DMS53 treated with DMSO at 0.1 percent for 48 hours (cell line): Measurements from ENCODE around the gene PPP1R16B.

Source experiments
- DNase-seq: peaks from one replicate; lab custom pipeline; 2025; ENCODE audit not compliant: unreplicated experiment; lab: John Stamatoyannopoulos, UW

PPP1R16B gene

GRCh38 chr20:38825901-38826625 lies 20.6 kb downstream of the PPP1R16B start:
- no peak for DNase-seq

DNA sequence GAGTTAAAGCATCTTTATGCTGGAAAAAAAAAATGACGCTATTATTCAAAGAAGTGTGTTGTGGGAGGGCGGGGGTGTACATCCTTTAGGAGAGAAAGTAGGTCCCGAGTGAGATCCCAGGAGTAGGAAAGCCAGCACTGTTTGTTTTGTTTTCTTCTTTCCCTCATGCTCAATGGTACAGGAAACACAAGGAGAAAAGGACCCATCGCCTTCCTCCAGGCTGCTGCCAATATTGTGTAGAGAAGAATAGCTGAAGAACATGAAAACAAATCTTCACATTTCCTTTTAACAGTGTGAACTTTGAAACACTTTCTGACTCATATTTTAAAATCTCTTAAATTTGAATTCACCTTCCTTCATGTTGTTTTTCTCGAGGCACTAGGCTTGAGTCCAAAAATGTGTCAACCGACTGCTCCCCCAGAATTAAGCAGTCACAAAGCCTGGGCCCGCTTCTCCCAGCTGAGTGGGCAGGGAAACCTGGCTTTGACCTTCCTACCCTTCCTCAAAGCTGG lies 22.3 kb downstream of the PPP1R16B start:
- DNase-seq = no peak

- DNase-seq = no peak
Observed at GRCh38 chr20:38828514-38829295, 23.2 kb downstream of the PPP1R16B start.

DNA sequence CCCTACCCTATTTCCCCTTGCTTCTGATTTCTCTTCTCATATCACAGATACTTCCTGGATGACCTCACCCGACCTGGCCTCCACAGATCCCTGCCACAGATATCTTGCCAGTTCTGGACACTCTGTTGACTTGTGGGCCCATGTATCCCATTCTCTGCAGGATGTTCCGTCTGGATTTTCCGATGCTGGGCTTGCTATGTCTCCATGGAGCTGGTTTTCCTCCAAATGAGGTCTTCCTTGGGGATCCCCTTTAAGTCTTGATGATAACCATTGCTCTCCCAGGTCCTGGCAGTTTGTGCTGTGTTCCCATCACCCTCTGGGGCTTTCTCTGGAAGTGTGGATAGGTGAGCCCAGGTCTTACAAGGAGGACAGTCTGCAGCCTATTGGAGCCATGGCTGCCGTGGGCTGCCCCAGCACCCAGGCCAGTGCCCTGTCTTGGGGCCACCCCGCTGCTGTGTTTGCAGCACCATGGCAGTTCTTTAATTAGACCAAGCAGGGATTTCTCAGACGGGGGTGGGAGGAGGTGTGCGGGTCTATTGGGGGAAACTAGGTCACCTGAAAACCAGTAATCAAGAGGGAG lies 23.9 kb downstream of the PPP1R16B start:
- no peak for DNase-seq

DNA sequence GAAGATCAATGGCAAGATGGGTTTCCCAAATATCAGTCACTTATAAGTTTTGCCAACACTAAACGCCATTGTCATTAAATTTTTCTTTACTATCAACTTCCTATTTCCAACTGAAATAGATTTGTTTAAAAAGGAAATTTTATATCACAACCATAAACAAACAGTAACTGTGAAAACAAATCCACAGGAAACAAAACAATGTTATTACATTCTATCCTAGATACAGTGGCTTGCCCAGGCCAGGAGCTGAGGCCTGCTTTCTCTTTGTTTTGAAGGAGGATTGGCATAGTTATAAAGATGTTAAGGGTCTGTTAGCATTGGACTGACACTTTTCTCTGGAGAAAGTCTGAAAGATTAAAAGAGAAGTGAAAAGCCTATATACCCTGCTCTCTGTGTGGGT lies 24.9 kb downstream of the PPP1R16B start:
- no peak for DNase-seq

GRCh38 chr20:38831049-38831691 lies 25.7 kb downstream of the PPP1R16B start:
- DNase-seq = no peak

DNA sequence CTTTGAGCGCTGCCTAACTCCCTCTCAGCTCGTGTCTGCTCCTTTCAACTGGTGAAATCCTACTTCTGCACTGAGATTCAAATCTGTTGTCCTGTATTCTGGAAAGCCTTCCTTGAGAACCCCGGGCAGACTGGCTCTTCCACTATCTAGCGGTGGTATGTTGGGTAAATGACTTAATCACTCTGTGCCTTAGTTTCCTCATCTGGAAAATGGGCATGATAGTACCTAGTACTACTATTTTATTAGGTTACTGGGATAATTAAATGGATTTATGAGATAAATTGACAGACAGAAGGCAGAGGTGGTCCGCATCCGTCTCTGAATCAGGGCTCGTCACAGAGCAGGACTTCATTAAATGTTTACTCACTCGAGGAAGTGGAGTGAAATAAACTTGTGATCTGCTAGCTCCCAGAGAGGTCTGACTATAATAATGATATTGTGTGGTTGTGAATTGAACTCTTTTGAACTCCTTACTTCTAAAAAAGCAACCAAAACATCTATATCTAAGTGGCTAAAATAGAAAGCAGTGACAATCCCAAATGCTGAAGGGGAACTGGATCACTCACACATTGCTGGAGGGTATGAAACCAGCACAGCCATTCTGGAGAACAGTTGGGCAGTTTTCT lies 26.6 kb downstream of the PPP1R16B start:
- DNase-seq = no peak

- DNase-seq = no peak
Observed at GRCh38 chr20:38833154-38833856, 27.8 kb downstream of the PPP1R16B start.

GRCh38 chr20:38833857-38834164 lies 28.3 kb downstream of the PPP1R16B start:
- no peak for DNase-seq

GRCh38 chr20:38834868-38835267 lies 29.4 kb downstream of the PPP1R16B start:
- DNase-seq = no peak

DNA sequence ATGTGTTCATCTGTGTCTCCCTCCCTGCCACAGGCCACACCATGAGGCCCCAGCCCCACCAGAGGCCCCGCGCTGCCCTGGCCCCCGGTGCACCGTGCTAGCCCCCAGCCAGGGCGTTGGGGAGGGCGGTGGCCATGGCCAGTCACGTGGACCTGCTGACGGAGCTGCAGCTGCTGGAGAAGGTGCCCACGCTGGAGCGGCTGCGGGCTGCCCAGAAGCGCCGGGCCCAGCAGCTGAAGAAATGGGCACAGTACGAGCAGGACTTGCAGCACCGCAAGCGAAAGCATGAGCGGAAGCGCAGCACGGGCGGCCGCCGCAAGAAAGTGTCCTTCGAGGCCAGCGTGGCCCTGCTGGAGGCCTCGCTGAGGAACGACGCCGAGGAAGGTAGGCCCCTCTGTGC lies 30.3 kb downstream of the PPP1R16B start:
- no peak for DNase-seq

- DNase-seq = no peak
Observed at GRCh38 chr20:38836991-38837390, 31.5 kb downstream of the PPP1R16B start.

GRCh38 chr20:38838326-38838725 lies 32.8 kb downstream of the PPP1R16B start:
- DNase-seq = no peak

DNA sequence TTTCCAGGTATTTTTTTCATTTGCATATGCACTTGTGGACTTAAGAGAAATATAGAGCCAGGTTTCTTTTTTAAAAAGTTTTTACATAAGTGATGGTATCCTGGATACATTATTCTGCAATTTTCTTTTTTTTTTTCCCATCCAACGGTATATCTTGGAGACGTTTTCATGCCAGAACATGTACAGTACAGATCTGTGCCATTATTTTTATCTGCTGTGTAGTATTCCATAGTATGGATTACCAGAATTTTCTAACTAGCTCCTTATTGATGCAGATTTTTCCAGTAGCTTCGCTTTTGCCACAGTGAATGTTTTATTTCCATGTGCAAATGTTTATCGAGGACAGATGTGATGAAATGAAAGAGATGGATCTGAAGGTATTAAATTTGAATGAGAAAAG lies 34.1 kb downstream of the PPP1R16B start:
- no peak for DNase-seq

DNA sequence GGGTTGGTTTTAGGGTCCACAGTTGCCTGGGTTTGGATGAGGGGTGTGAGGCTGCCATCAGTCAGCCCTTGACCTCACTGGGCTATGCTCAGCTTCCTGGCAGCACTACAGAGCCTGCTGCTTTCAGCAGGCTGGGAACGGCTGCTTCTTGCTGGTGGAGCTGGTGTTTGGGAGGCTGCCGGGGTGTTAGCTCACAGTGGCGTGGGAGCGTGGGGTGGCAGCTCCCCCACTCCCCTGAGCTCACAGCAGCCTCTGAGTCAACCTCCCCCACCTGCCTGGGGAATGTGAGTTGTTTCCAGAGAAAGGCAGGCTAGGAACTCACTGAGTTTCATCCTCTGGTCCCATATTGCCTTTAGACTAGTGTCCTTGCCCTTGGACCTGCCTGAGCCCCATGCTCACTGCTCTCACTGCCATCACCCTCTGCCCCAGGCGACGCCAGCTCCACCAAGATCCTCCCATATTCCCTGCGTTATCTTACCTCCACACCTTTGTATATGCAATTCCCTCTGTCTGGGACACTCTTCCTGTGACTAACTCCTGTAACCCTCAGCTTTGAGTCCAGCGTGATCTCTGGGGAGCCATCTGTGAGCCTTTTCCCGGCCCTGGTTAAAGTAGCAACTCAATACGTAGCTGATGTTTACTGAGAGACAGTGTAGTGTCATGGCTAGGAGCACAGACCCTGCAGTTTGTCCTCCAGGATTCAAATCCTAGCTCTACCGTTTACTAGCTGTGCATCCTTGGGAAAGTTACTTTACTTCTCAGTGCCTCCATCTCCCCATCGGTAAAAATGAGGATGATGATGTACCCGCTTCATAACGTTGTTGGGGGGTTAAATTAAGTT lies 34.8 kb downstream of the PPP1R16B start:
- no peak for DNase-seq

- DNase-seq = no peak
Observed at GRCh38 chr20:38840894-38841470, 35.5 kb downstream of the PPP1R16B start.

DNA sequence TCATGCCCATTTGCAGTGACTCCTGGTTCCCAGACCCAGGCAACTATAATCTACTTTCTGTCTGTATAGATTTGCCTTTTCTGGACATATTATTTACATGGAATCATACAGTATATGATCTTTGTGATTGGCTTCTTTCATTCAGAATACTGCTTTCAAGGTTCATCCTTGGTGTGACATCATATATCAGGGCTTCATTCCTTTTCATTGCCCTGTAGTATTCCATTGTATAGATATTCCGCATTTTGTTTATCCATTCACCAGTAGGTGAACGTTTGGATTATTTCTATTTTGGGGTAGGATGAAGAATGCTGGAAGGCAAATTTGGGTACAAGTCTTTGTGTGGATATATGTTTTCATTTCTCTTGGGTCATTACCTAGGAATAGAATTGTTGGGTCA lies 36.1 kb downstream of the PPP1R16B start:
- DNase-seq = no peak

DNA sequence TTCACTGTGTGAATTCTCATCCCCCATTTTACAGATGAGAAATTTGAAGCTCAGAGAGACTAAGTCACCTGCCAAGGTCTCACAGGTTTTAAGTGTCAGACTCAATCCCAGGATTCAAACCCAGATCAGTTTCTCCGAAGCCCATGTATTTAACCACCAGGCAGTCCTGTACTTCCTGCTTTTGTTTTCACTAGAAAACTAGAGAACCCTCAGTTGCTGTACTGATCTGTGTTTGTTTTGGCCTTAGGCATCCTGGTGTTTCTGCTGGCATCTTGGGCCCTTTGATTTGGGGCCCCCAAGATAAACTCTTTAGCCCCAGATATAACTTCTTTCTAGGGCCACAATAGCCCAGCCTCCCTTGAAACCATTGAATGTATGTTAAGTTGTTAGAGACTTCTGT lies 36.5 kb downstream of the PPP1R16B start:
- no peak for DNase-seq

- no peak for DNase-seq
Observed at GRCh38 chr20:38842558-38842981, 37.1 kb downstream of the PPP1R16B start.
